WTC11 (cell line): ENCODE measurements around the gene SKP2. TPM values are rescaled to one million over a fixed set of nuclear protein-coding genes. Genes with fewer than 3 reads are reported as not detected.

Experiments
- ATAC-seq: fragments of 200-7000 bp; cut with Tn5 transposase; 2 replicates; pipeline ENCODE4 v1.10.0; 2021; ENCODE audit warnings: mild to moderate bottlenecking, moderate library complexity
- CTCF ChIA-PET: fragments of 300-600 bp; sonication (Branson Sonifier 250); formaldehyde crosslinking; loops from one replicate; lab custom pipeline; 2021; ENCODE audit warnings: antibody characterized with exemption; lab: Charles Lee
- POLR2A ChIA-PET: fragments of 350-600 bp; sonication (Branson Sonifier 250); formaldehyde crosslinking; loops from one replicate; lab custom pipeline; 2021; ENCODE audit warnings: antibody characterized with exemption; lab: Charles Lee
- DNase-seq: peaks from one replicate; pipeline ENCODE4 v3.0.0; 2021; ENCODE audit warnings: low spot score
- H3K27ac Mint-ChIP-seq: 2 replicates; pipeline ENCODE4 v1.8.0; 2021; ENCODE audit warnings: mixed read lengths
- H3K27me3 Mint-ChIP-seq: 2 replicates; pipeline ENCODE4 v1.8.0; 2021; ENCODE audit warnings: low read depth, mild to moderate bottlenecking, moderate library complexity, mixed read lengths
- H3K36me3 Mint-ChIP-seq: 2 replicates; pipeline ENCODE4 v1.8.0; 2021; ENCODE audit warnings: mixed read lengths
- H3K4me1 Mint-ChIP-seq: 2 replicates; pipeline ENCODE4 v1.8.0; 2022; ENCODE audit warnings: mixed read lengths
- H3K4me3 Mint-ChIP-seq: 2 replicates; pipeline ENCODE4 v1.8.0; 2021; ENCODE audit warnings: mild to moderate bottlenecking, moderate library complexity, mixed read lengths
- H3K9me3 Mint-ChIP-seq: 2 replicates; pipeline ENCODE4 v1.8.0; 2021; ENCODE audit warnings: mixed read lengths
- ATF3 ChIP-seq: sonication (generic); formaldehyde crosslinking; conservative IDR thresholded peaks from 2 replicates; pipeline ENCODE4 v1.8.1; 2022; ENCODE audit warnings: mild to moderate bottlenecking, missing genetic modification reagents
- CREB1 ChIP-seq: sonication (generic); formaldehyde crosslinking; IDR thresholded peaks from 2 replicates; pipeline ENCODE4 v1.8.0; 2023; ENCODE audit warnings: mild to moderate bottlenecking, missing genetic modification reagents
- GABPB1 ChIP-seq: sonication (generic); formaldehyde crosslinking; IDR thresholded peaks from 2 replicates; pipeline ENCODE4 v1.8.1; 2023; ENCODE audit warnings: mild to moderate bottlenecking, missing genetic modification reagents
- GRHL2 ChIP-seq: fragments of 250-450 bp; sonication (Bioruptor Pico); IDR thresholded peaks from 2 replicates; pipeline ENCODE4 v1.8.0; 2022; ENCODE audit warnings: mild to moderate bottlenecking, moderate library complexity; ENCODE audit not compliant: insufficient replicate concordance, severe bottlenecking
- MYBL2 ChIP-seq: sonication (generic); formaldehyde crosslinking; IDR thresholded peaks from 2 replicates; pipeline ENCODE4 v1.8.1; 2023; ENCODE audit warnings: mild to moderate bottlenecking, moderate library complexity, missing genetic modification reagents
- NFATC4 ChIP-seq: fragments of 250-450 bp; sonication (Bioruptor Pico); IDR thresholded peaks from 2 replicates; pipeline ENCODE4 v1.9.0; 2021; ENCODE audit warnings: mild to moderate bottlenecking
- NR3C1 ChIP-seq: sonication (generic); formaldehyde crosslinking; conservative IDR thresholded peaks from 2 replicates; pipeline ENCODE4 v1.8.1; 2023; ENCODE audit warnings: low read depth, mild to moderate bottlenecking, missing genetic modification reagents
- RORB ChIP-seq: fragments of 250-450 bp; sonication (Bioruptor Pico); IDR thresholded peaks from 2 replicates; pipeline ENCODE4 v1.9.0; 2021; ENCODE audit warnings: mild to moderate bottlenecking
- TEAD1 ChIP-seq: sonication (generic); formaldehyde crosslinking; IDR thresholded peaks from 2 replicates; pipeline ENCODE4 v1.8.0; 2022; ENCODE audit warnings: mild to moderate bottlenecking, missing genetic modification reagents
- ZNF121 ChIP-seq: sonication (generic); formaldehyde crosslinking; IDR thresholded peaks from 2 replicates; pipeline ENCODE4 v1.8.0; 2023; ENCODE audit warnings: missing genetic modification reagents
- total RNA-seq: library from RNA; stranded (reverse); gene quantifications from 3 replicates; pipeline ENCODE4 v1.2.3, GENCODE V29; 2021
- TF ChIP-seq, protein P1 (sequence below): fragments of 250-450 bp; sonication (Bioruptor Pico); conservative IDR thresholded peaks from 2 replicates; pipeline ENCODE4 v1.9.0; 2021; ENCODE audit warnings: mild to moderate bottlenecking
- TF ChIP-seq, protein P2 (sequence below): fragments of 250-450 bp; sonication (Bioruptor Pico); IDR thresholded peaks from 2 replicates; pipeline ENCODE4 v1.9.0; 2021; ENCODE audit warnings: mild to moderate bottlenecking

The SKP2 gene
- total RNA-seq, 1 experiment from 2014 or later: 68.0 TPM

DNA sequence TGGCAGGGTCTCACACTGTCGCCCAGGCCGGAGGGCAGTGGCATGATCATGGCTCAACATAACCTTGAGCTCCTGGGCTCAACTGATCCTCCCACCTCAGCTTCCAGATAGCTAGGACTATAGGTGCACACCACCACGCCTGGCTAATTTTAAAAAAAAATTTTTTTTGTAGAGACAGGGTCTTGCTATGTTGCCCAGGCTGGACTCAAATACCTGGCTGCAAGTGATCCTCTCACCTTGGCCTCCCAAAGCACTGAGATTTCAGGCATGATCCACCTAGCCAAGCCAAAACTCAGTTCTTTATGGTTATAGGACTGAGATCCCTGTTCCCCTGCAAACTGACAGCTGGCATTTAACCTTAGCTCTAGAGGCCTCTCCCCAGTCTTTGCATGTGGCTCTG, 5.5 kb upstream of the SKP2 start:
- Mint-ChIP-seq H3K27ac (no peak overlapping the region), H3K27me3 (no peaks in the 10 kb centered on the region), H3K4me3 (no peak overlapping the region), H3K36me3 (peaks cover 3% of the 10 kb centered on the region; the same call in 1 of the 2 replicates), H3K9me3 (no peaks in the 10 kb centered on the region), H3K4me1 (peaks cover 8% of the 10 kb centered on the region)
- DNase-seq (no peak), ATAC-seq (no peak)
- ChIA-PET CTCF (interaction anchor here (1.6 kb wide), 1 partner anchor 67 kb away, joined by 12 read pairs; no protein-coding TSS in a partner anchor), POLR2A (no interaction called here)
- TF ChIP-seq ZNF121 (CRISPR knock-in tag) (peak; percentile 36; the same call in 1 of the 2 replicates), TEAD1 (no peak)
- TF ChIP-seq, protein P1, sequence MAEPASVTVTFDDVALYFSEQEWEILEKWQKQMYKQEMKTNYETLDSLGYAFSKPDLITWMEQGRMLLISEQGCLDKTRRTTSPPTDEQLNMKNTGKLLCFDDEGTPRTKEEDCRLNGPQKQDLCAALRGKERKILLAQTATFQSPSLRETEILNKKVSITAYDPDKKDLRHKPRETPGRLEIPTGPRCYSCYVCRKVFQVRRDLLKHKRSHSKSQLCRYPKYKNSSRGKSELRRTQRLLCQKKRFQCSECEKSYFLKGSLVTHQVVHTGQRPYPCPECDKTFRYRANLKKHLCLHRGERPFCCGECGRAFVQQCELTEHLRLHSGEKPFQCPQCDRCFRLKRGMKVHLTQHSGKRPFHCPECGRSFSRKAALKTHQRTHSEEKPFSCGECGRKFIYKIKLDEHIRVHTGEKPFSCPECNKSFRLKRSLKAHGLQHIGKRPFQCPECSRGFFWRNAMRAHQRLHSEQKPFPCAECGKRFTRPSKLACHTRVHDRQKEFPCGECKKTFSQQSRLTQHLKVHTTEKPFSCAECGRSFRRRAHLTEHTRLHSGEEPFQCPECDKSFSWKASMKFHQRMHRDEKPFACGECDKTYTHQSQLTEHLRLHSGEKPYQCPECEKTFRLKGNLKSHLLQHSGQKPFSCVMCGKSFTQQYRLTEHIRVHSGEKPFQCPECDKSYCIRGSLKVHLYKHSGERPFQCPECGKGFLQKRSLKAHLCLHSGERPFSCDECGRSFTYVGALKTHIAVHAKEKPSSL (CRISPR knock-in tag): no peak

DNA sequence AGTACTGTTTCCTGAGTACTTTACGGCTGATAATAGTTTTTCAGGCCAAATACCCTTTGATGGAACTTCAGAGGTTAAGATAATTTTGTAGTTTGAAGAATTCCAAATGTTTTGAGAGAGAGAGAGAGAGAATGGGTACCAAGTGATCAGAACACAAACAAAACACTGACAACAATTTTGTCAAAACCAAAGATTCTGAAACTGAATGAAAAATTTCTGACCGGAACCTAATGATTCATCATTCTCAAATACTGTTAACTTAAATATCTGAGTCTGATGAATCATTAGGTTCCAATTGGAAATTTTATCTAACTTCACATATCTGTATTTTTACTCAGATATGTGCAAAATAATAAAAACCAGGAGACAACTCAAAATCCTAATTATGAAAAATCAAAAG, 4.2 kb upstream of the SKP2 start:
- no peak for TF ChIP-seq NFATC4
- TF ChIP-seq CREB1 (CRISPR knock-in tag): no peak
- TF ChIP-seq GRHL2 (CRISPR knock-in tag): no peak
- TF ChIP-seq GABPB1 (CRISPR knock-in tag): no peak
- TF ChIP-seq NR3C1: no peak
- TF ChIP-seq, protein P2, sequence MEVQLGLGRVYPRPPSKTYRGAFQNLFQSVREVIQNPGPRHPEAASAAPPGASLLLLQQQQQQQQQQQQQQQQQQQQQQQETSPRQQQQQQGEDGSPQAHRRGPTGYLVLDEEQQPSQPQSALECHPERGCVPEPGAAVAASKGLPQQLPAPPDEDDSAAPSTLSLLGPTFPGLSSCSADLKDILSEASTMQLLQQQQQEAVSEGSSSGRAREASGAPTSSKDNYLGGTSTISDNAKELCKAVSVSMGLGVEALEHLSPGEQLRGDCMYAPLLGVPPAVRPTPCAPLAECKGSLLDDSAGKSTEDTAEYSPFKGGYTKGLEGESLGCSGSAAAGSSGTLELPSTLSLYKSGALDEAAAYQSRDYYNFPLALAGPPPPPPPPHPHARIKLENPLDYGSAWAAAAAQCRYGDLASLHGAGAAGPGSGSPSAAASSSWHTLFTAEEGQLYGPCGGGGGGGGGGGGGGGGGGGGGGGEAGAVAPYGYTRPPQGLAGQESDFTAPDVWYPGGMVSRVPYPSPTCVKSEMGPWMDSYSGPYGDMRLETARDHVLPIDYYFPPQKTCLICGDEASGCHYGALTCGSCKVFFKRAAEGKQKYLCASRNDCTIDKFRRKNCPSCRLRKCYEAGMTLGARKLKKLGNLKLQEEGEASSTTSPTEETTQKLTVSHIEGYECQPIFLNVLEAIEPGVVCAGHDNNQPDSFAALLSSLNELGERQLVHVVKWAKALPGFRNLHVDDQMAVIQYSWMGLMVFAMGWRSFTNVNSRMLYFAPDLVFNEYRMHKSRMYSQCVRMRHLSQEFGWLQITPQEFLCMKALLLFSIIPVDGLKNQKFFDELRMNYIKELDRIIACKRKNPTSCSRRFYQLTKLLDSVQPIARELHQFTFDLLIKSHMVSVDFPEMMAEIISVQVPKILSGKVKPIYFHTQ: no peak
- TF ChIP-seq MYBL2 (CRISPR knock-in tag): no peak
- TF ChIP-seq RORB (CRISPR knock-in tag): no peak
- DNase-seq: no peak
- H3K36me3 Mint-ChIP-seq: peaks cover 3% of the 10 kb centered on the region; the same call in 1 of the 2 replicates
- ATAC-seq: no peak
- H3K4me3 Mint-ChIP-seq: no peak overlapping the region
- H3K27me3 Mint-ChIP-seq: no peaks in the 10 kb centered on the region
- H3K27ac Mint-ChIP-seq: no peak overlapping the region
- peaks cover 8% of the 10 kb centered on the region for H3K4me1 Mint-ChIP-seq
- ChIA-PET CTCF (no interaction called here), POLR2A (no interaction called here)
- no peaks in the 10 kb centered on the region for H3K9me3 Mint-ChIP-seq

DNA sequence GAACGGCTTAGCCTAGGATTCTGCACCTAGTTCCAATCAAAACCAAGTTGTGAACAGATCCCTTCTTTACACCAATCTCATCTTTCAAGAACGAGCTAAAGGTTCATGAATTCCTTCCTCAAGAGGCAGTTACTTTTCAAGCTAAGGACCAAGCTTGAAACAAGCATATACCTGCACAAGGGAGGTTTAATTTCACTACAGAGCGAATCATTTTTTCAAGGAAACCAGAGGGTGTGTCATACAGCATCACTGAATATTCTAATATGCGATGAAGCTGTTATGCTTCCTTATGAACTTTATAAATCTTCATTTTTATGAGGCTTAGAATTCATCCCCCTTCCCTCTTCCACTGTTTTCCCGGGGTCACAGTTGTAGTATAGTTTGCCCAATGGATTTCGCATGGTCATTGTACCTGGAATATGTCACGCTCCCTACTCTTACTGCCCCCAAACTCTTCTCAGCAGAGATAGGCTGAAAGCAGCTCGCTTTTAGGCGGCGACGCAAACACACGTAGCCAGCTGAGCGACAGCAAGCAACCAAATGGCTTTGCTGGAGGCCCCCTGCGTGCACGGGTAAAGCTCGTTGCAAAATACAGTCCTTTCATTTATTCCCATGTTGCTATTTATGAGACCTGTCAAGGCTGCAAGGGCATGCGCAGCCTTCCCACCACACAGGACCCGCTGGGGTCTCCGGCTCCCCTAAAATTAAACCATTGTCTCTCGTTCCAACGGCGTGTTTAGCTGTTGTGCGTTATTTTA, 1.1 kb upstream of the SKP2 start:
- no peaks in the 10 kb centered on the region for H3K27me3 Mint-ChIP-seq
- peak overlapping the region; percentile 29; the same call in 1 of the 2 replicates for H3K27ac Mint-ChIP-seq
- TF ChIP-seq CREB1 (CRISPR knock-in tag) (0 out of 2 replicates have a peak, but pooled peaks have one; percentile 34), ATF3 (no peak)
- POLR2A ChIA-PET: interaction anchor here (1.8 kb wide), 1 partner anchor 90 kb away, joined by 5 read pairs; the partner anchor contains the start of gene NADK2
- ATAC-seq (peak; percentile 7; the same call in 1 of the 2 replicates), DNase-seq (peak; percentile 54)
- H3K4me1 Mint-ChIP-seq: peaks cover 13% of the 10 kb centered on the region
- no peaks in the 10 kb centered on the region for H3K9me3 Mint-ChIP-seq
- peaks cover 15% of the 10 kb centered on the region for H3K36me3 Mint-ChIP-seq
- CTCF ChIA-PET: interaction anchor here (0.9 to 4.0 kb wide), 6 partner anchors 27 to 224 kb away, joined by 3 to 58 read pairs (median 7); partner anchors contain the start of gene NADK2
- H3K4me3 Mint-ChIP-seq: peak overlapping the region; percentile 86
